NCI-H446 treated with DMSO at 0.1 percent for 48 hours (cell line): ENCODE data around the gene PCCA.
A peak's percentile ranks its signal among the peaks of the same experiment; 100 is the strongest.
"Not testable (repeated sequence)": the region's sequence is repeated elsewhere in the genome, so short reads cannot be mapped to it uniquely, and the experiment has no call there.

Source experiments
- DNase-seq: peaks from one replicate; lab custom pipeline; 2025; lab: John Stamatoyannopoulos, UW

Gene PCCA

DNA sequence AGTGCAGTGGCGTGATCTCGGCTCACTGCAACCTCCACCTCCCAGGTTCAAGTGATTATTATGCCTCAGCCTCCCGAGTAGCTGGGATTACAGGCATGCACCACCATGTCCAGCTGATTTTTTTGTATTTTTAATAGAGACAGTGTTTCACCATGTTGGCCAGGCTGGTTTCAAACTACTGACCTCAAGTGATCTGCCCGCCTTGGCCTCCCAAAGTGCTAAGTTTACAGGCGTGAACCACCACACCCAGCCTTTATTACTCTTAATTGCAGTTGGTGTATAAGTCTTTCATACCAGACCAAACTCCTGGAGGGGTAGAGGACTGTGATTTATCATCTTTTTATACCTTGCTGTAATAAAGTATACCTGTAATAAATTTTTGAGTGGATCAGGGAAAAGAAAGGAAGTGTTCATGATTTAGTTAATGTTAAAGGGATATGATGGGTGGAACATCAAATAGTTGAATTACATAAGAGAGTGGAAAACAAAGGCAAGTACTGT is 52.6 kb downstream of the PCCA start:
- not testable (repeated sequence) for DNase-seq

DNA sequence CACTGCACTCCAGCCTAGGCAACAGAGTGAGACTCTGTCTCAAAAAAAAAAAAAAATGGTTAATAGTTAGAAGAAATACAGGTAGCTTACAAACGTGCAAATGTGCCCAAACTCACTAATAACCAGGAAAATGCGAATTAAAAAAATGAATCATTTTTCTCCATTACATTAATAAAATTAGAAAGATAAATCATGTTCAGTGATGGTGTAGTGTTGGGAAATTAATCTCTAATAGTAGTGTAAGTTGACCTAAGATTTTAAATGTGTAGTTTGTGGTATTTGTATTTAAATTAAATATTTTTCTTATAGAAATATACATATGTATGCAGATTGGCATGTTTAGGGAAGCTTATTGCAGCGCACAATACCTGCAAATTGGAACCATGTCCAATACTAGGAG is 57.6 kb downstream of the PCCA start:
- DNase-seq: no peak

DNA sequence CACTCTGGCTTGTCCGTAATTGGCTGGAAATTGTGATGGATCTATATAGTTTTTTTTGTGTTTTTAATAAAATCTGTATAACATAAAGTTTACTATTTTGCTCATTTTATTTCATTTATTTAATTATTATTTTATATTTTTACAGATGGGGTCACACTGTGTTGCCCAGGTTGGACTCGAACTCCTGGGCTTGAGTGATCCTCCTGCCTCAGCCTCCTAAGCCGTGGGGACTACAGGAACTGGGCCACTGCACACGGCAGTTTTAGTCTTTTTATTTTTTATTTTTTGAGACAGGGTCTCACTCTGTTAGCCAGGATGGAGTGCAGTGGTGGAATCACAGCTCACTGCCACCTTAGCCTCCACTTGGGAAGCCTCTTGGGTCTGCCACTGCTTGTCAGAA is 58.9 kb downstream of the PCCA start:
- no peak for DNase-seq

DNA sequence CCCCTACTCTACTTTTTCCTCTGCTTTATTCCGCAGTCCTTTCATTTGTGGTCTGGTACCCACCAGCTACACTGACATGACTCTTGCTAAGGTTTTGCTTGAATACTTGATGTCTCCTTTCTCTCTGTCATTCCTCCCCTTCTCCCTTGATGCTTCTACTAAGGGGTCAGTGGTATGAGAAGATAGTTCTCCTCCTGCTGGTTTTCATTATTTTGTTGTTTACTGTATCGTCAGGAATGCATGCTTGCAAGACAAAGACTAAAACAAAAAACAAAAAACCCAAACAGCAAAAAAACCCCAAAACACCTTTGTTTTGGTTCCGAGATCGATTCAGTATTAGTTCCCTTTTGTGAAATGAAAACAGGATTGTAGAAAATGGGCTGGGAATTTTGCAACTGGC is 59.5 kb downstream of the PCCA start:
- DNase-seq: no peak

DNA sequence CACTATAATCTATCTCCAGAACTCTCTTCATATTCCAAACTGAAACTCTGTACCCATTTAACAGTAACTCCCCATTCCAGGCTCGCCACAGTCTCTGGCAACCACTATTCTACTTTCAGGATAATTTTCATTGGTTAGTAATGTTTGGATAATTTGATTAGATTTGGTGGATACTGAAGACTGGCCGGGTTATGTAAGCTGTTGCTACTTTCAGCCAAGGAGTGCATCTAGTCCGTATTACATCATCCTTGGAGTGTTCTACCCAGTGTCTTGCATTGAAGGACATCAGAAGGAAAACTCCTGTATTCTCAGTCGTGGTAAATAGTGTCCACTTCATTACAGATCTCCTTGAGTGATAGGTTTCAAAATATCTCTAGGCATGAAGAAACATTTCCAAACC is 60.5 kb downstream of the PCCA start:
- DNase-seq: no peak

DNA sequence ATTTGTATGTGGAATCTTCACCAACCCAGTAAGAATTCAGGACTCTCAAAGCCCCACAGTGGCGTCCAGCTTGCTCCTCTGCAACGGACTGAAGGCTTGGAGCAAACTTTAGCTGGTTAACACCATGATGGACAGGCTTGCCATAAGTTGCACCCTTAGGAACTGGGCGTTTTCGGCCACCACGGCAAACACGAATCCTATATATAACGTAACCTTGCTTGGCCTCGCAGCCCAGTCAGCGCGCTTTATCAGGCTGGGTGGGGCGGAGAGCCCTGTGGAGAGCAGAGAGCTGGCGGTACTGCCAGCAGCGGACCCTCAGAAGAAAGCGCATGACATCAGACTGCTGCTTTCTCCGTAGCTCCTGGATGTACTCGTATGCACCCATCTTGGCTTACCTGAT is 61.8 kb downstream of the PCCA start:
- not testable (repeated sequence) for DNase-seq

DNA sequence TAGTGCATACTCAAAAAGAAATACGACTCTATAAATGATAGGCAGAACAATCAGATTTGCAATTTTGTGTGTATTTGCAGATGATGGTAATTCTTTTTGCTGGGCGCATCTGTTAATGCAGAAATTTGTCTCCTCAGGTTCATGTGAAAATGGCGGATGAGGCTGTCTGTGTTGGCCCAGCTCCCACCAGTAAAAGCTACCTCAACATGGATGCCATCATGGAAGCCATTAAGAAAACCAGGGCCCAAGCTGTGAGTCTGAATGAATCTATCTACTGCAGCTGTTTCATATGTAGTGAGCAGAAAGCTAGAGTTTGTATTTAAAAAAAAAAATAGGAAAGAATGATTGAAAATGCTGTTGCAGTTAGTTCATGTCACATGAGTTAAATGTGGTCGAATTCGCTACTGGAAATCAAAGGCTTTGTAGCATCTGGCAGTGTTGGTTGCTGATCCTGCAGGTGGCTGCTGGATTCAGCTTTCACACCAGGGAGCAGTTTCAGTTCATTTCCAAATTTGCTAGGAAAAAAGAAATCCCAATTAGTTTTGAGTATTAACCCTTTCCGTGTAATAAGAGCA is 66.0 kb downstream of the PCCA start:
- no peak for DNase-seq

DNA sequence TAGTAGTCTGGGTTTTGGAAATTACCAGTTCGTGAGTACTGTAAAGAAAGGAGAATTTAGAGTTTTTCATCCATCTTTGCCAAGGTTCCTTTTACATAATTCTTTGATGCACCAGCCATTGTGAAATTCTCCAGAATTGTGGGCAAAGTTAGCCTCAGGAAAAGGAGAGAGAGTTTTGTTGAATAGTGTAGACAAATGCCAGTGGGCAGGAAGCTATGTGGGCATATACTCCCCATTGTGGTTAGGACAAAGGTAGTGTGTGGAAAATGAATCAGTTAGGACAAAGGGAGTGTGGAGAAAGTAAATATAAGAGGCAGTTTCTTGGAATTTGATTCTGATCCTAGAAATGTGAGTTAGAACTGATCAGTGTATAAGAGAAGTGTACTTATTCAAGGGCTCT is 67.9 kb downstream of the PCCA start:
- DNase-seq: no peak

DNA sequence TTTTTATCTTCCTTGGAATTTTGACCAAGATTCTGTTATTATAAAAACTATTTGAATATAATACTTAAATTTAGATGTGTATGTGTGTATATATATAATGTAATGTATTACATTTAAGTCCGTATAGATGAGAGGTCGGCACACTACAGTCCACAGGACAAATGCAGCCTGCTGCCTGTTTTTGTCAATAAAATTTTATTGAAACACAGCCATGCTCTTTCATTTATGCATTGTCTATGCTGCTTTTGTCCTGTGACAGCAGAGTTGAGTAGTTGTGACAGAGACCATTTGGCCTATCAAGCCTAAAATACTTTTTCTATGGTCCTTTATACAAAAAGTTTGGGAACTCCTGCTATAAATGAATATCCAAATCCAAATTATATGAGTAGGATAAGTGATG is 69.7 kb downstream of the PCCA start:
- no peak for DNase-seq

DNA sequence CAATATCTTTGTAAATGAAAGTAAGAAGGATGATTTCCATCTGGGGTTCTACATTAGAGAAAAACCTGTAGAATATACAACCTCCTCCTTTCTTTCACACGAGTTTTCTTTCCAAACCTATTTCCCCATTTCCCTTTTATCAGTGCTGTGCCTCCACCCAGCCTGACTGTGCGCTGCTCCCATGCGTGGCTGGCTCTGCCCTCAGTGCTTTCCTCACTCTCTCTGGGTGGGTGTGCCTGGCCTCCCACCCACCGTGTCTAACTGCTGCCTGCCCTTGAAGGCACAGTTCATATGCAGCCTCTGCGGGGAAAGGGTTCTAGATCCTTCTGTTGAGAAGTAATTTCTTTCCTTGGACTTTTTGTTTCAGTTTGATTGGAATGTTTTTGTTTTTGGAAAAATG is 70.7 kb downstream of the PCCA start:
- DNase-seq: no peak

DNA sequence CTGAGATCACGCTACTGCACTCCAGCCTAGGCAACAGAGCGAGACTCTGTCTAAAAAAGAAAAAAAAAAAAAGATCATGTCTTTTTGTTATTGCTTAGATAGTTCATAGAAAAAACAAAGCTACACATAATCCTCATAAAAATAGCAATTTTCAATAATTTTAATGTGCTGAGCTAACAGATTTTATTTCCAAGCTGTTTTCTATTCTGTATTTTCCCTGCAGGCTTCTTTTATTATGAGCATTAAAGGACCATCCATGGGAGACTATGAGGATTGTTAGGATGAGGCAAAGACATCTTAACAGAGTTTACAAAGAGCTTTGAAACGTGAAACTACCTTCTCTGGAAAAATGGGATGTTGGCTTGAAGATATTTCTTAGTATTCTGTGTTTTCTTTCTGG is 71.6 kb downstream of the PCCA start:
- no peak for DNase-seq

DNA sequence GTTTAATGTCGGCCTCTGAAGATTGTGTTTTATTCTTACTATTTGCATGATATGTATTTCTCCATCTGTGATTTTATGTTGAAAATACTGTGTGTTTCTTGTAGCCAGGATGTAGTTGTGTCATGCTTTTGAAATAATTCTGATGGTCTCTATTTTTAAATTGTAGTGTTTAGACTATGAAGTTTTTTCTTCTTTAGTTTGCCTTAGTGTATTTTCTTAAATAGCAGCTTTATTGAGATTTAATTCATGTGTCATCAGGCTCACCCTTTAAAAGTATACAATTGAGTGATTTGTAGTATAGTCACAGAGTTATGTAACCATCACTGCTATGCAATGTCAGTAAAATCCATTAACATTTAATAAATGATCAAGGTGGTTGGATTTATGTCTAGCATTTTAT is 74.5 kb downstream of the PCCA start:
- no peak for DNase-seq

DNA sequence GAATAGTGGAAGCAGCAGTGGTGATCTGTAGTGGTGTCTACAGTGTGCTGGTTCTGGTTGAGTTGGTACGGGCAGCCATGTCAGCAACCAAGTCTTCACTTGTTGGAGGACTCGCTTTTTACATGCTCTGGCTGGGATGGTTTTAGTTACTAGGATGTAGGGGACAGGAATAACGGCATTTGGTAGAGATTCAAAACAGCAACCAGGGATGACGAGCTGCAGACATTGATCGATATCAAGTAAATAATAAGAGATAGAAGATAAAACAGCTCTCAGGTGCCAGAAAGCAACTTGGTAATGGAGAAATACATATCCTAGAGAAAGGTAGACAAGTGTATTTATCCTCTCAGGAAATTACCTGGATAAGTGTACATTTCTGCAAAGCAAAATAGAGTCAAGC is 84.3 kb downstream of the PCCA start:
- DNase-seq: no peak

DNA sequence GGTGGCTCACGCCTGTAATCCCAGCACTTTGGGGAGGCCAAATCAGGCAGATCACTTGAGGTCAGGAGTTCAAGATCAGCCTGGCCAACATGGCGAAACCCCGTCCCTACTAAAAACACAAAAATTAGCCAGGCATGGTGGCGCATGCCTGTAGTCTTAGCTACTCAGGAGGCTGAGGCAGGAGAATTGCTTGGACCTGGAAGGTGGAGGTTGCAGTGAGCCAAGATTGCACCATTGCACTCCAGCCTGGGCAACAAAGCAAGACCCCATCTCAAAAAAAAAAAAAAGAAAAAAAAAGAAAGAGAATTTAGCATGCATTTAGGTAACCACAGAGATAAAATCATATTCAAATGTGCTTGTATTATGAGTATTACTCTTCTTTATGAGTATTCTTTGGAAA is 85.6 kb downstream of the PCCA start:
- not testable (repeated sequence) for DNase-seq

DNA sequence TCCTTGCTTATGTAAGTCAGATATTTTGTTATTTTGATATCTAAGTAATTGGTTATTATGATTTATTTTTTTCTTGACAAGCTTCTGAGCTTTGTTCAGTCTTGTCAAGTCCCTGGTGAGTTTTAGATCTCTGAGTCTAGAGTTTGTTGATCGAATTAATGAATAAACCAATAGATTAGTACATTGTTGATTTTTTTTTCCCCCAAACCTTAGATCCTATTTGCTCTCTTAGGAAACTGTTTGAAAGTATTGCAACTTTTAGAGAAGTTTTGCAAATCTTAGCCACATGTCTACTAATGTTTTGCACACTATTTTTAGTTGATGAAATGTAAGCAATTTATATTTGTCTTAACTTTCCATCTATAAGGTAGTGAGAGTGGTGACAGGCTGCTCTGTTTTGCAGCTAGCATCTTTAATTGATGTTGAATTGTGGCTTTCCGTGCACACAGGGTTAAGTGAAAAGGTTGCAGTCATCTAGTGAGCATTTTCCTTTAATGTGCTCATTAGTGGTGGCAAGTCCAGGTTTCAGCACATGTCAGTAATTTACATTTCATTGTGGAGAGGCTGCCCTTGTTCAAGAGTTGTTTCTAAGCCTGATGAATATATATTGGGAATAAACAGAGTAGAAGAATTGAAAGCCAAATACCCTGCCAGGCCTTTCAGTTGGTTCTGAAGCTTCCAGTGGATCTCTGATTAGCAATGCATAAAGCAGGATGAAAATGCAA is 86.3 kb downstream of the PCCA start:
- DNase-seq: no peak

DNA sequence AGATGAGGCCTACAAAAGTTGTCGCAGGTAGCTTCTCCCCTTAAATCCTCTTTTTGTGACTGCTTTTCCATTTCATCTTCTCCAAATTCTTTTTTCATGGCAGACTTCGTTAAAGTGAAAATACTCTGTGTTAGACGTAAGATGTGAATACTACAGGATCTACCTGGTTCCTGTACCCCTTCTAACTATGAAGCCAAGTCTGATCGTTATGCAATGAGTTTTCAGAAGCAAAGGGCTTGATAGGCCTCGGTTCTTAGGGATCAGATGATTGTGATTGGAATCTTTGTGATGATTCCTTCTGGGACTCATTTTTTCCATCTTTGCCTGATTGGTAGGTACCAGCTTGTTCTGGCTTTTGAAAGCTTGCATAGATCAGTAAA is 86.9 kb downstream of the PCCA start:
- no peak for DNase-seq

DNA sequence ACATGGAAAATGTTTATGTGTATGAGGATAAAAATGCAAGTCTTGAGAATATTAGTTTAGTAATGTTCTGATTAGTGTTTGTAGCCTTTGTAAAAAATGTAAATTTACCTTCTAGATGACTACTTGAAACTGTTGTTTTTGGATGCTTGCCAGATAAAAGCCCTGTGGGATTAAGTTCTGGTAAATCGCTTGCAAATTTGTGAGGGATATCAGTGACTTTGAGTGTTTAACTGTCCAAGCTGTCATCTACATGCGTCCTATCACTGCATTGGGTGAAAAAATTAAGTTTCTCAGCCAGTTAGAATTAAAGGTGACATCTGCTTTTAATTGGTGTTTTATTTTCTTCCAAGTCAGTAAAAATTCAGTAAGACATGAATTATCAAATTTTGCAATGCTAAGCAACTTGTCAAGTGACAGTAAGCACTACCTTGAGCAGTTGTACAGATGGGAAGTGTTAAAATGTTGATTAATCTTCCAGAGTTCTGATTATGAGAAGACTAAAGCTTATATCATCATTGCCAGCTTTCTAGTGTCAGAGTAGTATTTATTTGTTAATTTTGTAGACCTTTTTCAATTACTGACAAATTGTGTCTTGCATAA is 88.0 kb downstream of the PCCA start:
- DNase-seq: peak; percentile 8

DNA sequence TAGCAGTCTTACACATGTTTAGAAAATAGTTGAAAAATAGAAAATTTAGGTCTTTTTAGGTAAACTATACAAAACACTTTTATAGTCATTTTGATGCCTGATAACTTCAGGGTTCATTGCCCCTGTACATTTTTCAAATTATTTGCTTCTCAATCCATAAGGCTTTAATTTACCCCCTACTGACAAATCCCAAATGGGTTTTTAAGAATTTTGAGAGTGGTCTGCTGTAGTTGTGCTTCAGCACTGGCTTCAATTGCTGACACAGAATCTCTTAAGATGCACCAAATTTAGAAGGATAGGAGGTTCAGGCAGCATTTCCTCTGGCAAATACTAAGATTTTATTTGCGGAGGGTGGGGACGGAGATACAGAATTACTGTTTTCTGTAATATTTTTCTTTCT is 89.4 kb downstream of the PCCA start:
- no peak for DNase-seq

DNA sequence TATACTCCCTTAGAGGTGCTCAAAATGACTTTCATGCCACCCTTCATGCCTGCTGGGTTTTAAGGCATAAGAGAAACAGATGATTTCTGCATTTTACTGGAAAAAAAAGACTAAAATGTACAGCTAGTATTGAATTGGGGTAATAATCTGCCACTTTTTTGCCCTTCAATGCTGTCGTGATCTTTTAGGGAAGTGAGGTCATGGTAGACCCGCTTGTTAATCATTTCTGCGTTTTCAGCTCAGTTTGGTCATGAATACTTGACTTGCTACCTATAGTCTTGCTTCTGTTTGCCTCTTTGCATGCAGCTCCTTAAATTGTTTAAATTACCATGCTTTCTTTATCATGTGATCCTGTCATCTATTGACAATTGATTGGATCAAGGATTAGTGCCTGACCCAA is 90.4 kb downstream of the PCCA start:
- no peak for DNase-seq

DNA sequence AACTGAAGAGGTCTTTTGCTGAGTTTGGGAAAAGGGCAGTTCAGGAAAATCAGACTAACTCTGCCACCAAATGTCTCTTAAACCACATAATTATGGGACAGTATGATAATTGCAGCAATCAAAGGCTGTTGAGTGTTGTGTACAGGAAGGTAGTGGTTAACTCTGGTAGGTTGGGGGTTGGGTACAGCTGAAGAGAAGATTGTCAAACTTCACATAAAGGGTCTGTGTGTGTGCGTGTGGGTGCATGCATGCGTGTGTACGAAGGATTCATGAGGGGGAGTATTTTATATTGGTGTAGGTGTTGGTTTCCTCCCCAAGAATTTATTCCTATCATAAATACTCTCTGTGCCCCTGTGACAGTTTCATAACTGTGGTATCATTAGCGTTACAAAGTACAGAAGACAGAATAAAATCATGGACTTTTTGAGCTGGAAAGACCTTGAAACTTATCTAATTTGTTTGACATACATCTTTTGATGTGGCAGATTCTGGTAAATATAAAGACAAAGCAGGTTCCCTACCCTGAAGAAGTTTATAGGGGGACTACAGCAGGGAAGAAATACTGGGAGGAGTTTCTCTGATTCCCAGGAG is 94.1 kb downstream of the PCCA start:
- DNase-seq: no peak

DNA sequence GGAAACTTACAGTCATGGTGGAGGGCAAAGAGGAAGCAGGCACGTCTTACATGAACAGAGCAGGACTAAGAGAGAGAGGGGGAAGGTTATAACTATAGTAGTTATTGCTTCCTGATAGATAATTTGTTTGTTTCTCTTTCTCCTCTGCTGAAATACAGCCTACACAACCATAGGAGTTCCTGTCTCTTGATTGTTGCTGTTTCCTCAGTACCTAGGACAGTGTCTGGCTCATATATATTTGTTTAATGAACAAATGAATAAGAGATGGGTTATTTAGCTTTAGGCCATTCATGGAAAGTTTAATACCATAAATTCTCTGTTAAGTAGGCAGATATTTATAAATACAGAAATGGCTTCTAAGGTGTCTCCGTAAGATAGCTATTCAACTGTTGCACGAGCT is 95.2 kb downstream of the PCCA start:
- DNase-seq: no peak

DNA sequence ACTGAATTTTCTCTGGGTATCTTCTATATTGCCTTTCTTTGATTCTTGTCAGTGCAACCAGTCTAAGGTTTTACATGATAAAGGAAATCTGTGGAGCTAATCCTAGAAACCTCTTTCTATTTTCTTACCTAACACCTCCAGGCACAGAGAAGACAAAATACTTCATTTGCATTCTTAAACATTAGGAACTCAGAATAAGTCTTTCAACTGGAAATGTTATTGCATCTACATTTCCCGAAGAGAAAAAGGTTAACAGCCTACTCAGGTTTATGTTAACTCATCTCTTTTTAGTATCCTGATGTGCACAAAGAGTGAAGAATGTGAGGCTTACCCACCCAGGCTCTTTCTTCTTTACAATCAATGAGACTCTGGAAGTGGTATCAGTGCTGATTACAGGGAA is 106.7 kb downstream of the PCCA start:
- no peak for DNase-seq

DNA sequence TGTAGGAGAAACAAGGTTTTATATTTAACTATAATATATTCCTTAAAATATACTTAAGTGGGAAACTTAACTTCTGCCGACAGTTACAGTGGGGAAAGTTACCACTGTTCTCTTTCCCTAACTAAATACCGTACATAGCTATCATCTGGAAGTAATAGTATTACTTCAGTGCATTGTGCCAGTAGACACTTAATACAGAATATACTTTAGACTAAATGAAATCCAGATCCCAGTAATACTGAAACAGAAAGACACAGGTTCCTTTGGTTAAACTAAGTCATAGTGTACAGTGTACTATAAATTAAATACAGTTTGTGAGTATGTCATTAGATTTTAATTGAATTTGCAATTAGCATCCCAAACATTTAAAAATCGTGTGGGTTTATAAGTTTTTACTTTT is 107.5 kb downstream of the PCCA start:
- no peak for DNase-seq
